ENCODE results near the gene VWF.

DNA sequence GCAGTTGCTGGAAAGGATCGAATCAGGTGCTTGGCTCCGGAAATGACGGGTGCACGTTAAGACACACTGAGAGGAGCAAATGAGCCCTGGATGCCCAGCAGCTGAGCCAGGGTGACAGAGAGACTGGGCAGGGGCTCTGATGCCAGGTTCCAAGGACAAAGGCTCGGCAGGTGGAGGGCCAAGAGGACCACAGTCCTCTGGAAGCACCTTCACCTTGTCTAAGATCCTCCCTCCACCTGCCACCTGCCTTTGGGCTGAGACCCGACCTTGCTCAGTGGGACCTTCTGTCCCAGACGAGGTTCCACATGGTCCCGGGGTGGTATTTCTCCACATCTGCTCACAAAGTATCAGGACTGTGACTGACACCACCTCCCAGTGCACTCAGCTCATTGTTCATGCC, 180.4 kb downstream of the VWF start:
- no peak for TF ChIP-seq POLR2A (IDR thresholded peaks at IDR 0.05)
- TF ChIP-seq, protein P1, sequence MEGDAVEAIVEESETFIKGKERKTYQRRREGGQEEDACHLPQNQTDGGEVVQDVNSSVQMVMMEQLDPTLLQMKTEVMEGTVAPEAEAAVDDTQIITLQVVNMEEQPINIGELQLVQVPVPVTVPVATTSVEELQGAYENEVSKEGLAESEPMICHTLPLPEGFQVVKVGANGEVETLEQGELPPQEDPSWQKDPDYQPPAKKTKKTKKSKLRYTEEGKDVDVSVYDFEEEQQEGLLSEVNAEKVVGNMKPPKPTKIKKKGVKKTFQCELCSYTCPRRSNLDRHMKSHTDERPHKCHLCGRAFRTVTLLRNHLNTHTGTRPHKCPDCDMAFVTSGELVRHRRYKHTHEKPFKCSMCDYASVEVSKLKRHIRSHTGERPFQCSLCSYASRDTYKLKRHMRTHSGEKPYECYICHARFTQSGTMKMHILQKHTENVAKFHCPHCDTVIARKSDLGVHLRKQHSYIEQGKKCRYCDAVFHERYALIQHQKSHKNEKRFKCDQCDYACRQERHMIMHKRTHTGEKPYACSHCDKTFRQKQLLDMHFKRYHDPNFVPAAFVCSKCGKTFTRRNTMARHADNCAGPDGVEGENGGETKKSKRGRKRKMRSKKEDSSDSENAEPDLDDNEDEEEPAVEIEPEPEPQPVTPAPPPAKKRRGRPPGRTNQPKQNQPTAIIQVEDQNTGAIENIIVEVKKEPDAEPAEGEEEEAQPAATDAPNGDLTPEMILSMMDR (IDR thresholded peaks at IDR 0.05), result no peak
